Neutrophil (primary cell): Measurements from ENCODE around the gene TMEM204.

Experiments used
- H3K27ac ChIP-seq: fragments of 200-600 bp; sonication (generic); 2 replicates; pipeline ENCODE4 v1.5.1; 2016; ENCODE audit warnings: mild to moderate bottlenecking, moderate library complexity
- H3K27me3 ChIP-seq: fragments of 200-600 bp; sonication (generic); 2 replicates; pipeline ENCODE4 v1.6.0; 2016; ENCODE audit warnings: mild to moderate bottlenecking
- H3K36me3 ChIP-seq: fragments of 200-600 bp; sonication (generic); 2 replicates; pipeline ENCODE4 v1.5.1; 2017
- H3K4me1 ChIP-seq, 2 experiments: fragments of 200-600 bp in 1 of 2; sonication (generic) in 1 of 2; 1 replicate in 1 of 2; 2 replicates in 1 of 2; pipeline versions ENCODE4 v1.5.1 to v1.6.1; 2013 to 2016; ENCODE audit warnings: low read depth in 1 of 2, low read length in 1 of 2, mild to moderate bottlenecking in 1 of 2, moderate library complexity in 1 of 2; ENCODE audit not compliant: control insufficient read depth in 1 of 2, insufficient read depth in 1 of 2
- H3K4me3 ChIP-seq, 2 experiments: fragments of 200-600 bp in 1 of 2; sonication (generic) in 1 of 2; 1 replicate in 1 of 2; 2 replicates in 1 of 2; pipeline ENCODE4 v1.5.1; 2013 to 2016; ENCODE audit warnings: low read depth in 1 of 2, low read length in 1 of 2, mild to moderate bottlenecking in 1 of 2, moderate library complexity in 1 of 2
- H3K9me3 ChIP-seq: fragments of 200-600 bp; sonication (generic); 2 replicates; pipeline ENCODE4 v1.5.1; 2016
- TF ChIP-seq, protein P1 (sequence below): fragments of 200-600 bp; sonication (generic); IDR thresholded peaks from 2 replicates; pipeline ENCODE4 v1.5.1; 2016; ENCODE audit warnings: antibody characterized with exemption

TMEM204 gene

DNA sequence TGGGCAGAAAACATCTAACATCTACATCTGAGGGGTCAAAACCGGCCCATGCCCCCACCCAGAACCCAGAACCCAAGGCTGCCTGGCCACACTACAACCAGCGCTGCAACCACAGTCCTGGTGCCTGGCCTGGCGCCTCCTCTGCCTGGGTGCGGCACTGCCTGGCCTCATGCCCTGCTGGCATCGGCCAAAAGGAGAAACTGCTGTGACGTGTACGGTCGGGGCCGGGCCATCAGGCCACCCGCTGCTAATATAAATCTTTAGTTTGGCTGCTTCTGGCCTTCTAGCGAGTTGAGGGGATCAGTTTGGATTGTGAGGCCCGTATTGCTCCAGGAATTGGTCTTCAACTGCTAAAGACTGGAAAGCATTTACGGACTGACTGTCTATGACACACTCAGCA lies 22.8 kb downstream of the TMEM204 start:
- TF ChIP-seq, protein P1, sequence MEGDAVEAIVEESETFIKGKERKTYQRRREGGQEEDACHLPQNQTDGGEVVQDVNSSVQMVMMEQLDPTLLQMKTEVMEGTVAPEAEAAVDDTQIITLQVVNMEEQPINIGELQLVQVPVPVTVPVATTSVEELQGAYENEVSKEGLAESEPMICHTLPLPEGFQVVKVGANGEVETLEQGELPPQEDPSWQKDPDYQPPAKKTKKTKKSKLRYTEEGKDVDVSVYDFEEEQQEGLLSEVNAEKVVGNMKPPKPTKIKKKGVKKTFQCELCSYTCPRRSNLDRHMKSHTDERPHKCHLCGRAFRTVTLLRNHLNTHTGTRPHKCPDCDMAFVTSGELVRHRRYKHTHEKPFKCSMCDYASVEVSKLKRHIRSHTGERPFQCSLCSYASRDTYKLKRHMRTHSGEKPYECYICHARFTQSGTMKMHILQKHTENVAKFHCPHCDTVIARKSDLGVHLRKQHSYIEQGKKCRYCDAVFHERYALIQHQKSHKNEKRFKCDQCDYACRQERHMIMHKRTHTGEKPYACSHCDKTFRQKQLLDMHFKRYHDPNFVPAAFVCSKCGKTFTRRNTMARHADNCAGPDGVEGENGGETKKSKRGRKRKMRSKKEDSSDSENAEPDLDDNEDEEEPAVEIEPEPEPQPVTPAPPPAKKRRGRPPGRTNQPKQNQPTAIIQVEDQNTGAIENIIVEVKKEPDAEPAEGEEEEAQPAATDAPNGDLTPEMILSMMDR = no peak
- no peak overlapping the region for H3K4me3 ChIP-seq
- no peaks in the 10 kb centered on the region for H3K27me3 ChIP-seq
- H3K36me3 ChIP-seq = no peaks in the 10 kb centered on the region
- peaks cover 5 to 7% of the 10 kb centered on the region in 2 experiments for H3K4me1 ChIP-seq
- no peaks in the 10 kb centered on the region for H3K9me3 ChIP-seq
- H3K27ac ChIP-seq = no peak overlapping the region

DNA sequence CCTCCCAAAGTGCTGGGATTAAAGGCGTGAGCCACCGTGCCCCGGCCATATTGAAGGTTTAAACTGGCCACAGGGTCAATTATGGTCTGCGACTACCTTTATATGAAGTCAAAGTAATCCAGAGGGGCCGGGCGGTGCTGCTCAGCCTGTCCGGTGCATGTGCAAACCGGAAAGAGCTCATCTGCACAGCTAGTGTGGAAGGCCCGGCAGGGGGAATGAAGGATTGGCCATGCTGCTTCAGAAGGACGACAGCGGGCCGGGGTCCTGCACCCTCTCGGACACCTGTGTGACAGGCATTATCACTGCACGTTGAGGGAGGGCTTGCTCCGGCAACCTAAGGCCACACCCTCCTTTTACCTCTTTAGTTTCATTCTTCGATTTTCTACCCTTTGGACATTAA lies 23.6 kb downstream of the TMEM204 start:
- no peak overlapping the region for H3K4me3 ChIP-seq
- no peaks in the 10 kb centered on the region for H3K9me3 ChIP-seq
- peaks cover 5 to 7% of the 10 kb centered on the region in 2 experiments for H3K4me1 ChIP-seq
- TF ChIP-seq, protein P1 = no peak
- no peak overlapping the region for H3K27ac ChIP-seq
- H3K36me3 ChIP-seq = no peaks in the 10 kb centered on the region
- H3K27me3 ChIP-seq = no peaks in the 10 kb centered on the region

DNA sequence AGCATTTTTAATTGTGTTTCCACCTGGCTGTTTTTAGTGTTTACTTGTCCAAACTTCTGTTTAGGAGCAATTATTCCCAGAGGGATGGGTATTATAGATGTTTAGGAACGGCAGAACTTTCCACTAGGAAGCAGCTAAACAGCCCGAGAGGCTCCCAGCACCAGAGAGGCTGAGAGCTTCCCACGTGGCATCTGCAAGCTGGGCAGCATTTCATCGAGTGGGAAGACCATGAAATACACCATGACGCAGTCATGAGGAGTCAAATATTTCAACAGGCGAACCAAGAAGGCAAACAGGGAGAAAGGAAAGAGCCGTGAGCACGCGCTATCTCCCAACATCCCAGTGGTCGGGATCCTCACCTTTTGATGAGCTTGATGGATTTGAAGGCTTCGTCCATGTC lies 24.1 kb downstream of the TMEM204 start:
- Histone ChIP-seq H3K4me1 (peaks cover 5 to 7% of the 10 kb centered on the region in 2 experiments), H3K27ac (no peak overlapping the region), H3K4me3 (no peak overlapping the region), H3K27me3 (no peaks in the 10 kb centered on the region), H3K36me3 (no peaks in the 10 kb centered on the region), H3K9me3 (no peaks in the 10 kb centered on the region)
- TF ChIP-seq, protein P1 = no peak

DNA sequence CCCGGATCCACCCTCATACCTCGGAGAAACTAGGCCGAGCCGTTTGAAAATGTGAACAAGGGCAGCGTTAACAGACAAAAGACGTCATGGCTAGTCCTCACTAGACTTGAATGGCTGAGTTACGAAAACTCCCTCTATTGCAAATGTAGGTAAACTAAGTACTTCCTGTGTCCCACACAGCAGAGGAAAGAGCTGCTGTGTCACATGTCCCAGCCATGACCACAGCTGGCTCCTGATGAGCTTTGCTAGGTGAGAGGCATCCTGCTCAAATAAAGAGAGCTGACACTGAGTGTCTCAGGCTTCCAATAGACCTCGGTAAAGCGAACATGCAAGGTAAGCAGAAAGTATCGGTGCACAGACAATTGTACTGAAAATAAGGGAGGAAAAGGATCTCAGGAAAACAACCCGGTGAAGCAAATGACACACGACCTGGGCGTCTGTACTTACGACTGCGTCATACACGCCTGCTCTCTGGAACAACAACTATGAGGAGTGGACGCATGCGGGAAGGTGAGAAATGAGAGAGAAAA lies 26.0 kb downstream of the TMEM204 start:
- Histone ChIP-seq H3K36me3 (no peaks in the 10 kb centered on the region), H3K4me3 (no peak overlapping the region), H3K27ac (no peak overlapping the region), H3K9me3 (no peaks in the 10 kb centered on the region), H3K4me1 (peaks cover 5 to 7% of the 10 kb centered on the region in 2 experiments), H3K27me3 (no peaks in the 10 kb centered on the region)
- TF ChIP-seq, protein P1 = no peak

DNA sequence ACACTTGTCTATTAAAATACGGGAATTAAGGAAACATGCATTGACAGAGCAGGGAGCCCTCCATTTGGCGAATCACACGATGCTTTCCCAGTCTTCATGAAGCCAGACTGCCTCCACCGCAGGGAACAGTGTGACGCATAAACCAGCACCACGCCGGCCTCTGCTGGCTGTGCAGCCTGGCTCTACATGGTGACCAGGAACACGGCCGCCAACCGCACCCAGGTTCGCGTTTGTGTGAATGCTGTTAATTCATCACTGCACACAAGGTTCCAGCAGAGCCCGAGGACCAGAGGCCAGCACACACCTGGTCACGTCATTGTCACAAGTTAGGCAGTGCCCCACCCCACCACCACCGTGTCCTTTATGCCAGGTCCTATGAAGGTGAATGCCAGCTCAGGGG lies 26.7 kb downstream of the TMEM204 start:
- H3K4me3 ChIP-seq = no peak overlapping the region
- no peaks in the 10 kb centered on the region for H3K36me3 ChIP-seq
- H3K9me3 ChIP-seq = no peaks in the 10 kb centered on the region
- peaks cover 5 to 7% of the 10 kb centered on the region in 2 experiments for H3K4me1 ChIP-seq
- TF ChIP-seq, protein P1 = no peak
- no peaks in the 10 kb centered on the region for H3K27me3 ChIP-seq
- no peak overlapping the region for H3K27ac ChIP-seq

DNA sequence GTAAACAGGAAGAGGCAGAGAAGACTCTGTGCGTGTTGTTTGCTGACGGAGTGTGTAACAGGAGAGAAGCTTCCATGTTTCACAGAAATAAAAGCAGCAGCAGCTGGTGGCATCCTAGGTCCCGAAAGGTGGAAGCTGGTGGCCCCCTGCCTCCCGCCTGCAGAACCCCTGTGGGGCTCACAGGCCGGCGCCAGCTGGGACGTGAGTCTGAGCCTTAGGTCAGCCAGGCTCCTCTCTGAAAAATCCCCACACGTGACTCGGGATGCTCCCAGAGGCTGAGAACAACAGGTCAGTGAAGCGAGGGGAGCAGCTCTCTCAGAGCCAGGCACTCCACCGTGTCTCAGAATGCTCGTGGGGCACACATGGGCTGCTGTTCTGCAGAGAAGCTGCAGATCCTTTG lies 27.4 kb downstream of the TMEM204 start:
- H3K27ac ChIP-seq = no peak overlapping the region
- TF ChIP-seq, protein P1 = no peak
- H3K4me1 ChIP-seq = peaks cover 5 to 7% of the 10 kb centered on the region in 2 experiments
- H3K27me3 ChIP-seq = no peaks in the 10 kb centered on the region
- no peaks in the 10 kb centered on the region for H3K9me3 ChIP-seq
- H3K36me3 ChIP-seq = no peaks in the 10 kb centered on the region
- H3K4me3 ChIP-seq = no peak overlapping the region
